ENCODE results near the gene USP22. TPM values are rescaled to one million over a fixed set of nuclear protein-coding genes. Genes with fewer than 3 reads are reported as not detected.

Gene USP22
- total RNA-seq, 1 experiment from 2014 or later = 224 TPM

DNA sequence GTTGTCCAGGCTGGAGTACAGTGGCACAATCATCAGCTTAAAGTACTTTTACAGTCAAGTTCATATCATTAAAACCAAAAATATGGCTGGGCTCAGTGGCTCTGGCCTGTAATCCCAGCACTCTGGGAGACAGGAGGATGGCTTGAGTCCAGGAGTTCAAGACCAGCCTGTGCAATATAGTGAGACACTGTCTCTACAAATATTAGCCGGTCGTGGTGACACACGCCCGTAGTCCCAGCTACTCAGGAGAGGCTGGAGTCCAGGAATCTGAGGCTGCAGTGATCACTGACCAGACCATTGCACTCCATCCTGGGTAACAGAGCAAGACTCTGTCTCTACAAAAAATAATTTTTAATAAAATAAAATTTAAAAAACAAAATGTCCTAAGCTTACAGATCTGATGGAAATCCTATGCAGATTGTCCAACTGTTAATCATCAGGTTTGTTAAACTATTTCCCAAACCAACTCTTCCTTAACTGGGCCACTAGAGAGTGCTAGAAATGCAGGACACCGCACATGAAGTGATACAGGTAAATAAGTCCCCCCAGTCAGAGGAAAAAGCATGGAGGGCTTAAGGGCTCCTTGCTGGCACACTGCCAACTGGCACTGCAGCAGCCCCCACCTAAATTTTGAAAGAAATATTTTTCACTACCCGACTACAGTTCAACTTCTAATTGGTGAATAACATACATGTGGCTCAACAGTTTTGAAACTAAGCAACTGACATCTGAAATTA, 2.8 kb downstream of the USP22 start:
- H3K36me3 ChIP-seq (ENCODE audit: control insufficient read depth, insufficient read depth, low read length) = peaks cover 11% of the 10 kb centered on the region
- peak overlapping the region; percentile 42; the same call in 1 of the 2 replicates for H3K27ac ChIP-seq (ENCODE audit: low read length)
- no peaks in the 10 kb centered on the region for H3K9me3 ChIP-seq (ENCODE audit: control insufficient read depth, insufficient read depth, low read depth, low read length)
- POLR2A ChIA-PET = no interaction called here
- DNase-seq (ENCODE audit: low read depth, low spot score) (no peak), ATAC-seq (no peak)
- no peak for TF ChIP-seq TCF7L2 (IDR thresholded peaks at IDR 0.05; ENCODE audit: low read depth, low read length)
- TF ChIP-seq, protein P1, sequence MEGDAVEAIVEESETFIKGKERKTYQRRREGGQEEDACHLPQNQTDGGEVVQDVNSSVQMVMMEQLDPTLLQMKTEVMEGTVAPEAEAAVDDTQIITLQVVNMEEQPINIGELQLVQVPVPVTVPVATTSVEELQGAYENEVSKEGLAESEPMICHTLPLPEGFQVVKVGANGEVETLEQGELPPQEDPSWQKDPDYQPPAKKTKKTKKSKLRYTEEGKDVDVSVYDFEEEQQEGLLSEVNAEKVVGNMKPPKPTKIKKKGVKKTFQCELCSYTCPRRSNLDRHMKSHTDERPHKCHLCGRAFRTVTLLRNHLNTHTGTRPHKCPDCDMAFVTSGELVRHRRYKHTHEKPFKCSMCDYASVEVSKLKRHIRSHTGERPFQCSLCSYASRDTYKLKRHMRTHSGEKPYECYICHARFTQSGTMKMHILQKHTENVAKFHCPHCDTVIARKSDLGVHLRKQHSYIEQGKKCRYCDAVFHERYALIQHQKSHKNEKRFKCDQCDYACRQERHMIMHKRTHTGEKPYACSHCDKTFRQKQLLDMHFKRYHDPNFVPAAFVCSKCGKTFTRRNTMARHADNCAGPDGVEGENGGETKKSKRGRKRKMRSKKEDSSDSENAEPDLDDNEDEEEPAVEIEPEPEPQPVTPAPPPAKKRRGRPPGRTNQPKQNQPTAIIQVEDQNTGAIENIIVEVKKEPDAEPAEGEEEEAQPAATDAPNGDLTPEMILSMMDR (IDR thresholded peaks at IDR 0.05) = peak; percentile 77
- peak overlapping the region; percentile 79 to 91 for H3K4me3 ChIP-seq (ENCODE audit: low read depth in 2 of 2, low read length in 2 of 2)
- no peaks in the 10 kb centered on the region for H3K27me3 ChIP-seq (ENCODE audit: control insufficient read depth, insufficient read depth, low read length)
- H3K4me1 ChIP-seq (ENCODE audit: control insufficient read depth, insufficient read depth, low read length) = peaks cover 43% of the 10 kb centered on the region
- BruUV-seq (replicated peaks) = TSS peak; percentile 72
- intact Hi-C loops (cut with micrococcal nuclease; ENCODE audit: unreplicated experiment) = no loop called here
- CTCF ChIA-PET = interaction anchor here (0.6 kb wide), 1 partner anchor 84 kb away, joined by 3 read pairs; no protein-coding TSS in a partner anchor
- in situ Hi-C loops (cut with HindIII; ENCODE audit: low pct_unique_long_range_greater_than_20kb, low sequenced_read_pairs) = no loop called here

DNA sequence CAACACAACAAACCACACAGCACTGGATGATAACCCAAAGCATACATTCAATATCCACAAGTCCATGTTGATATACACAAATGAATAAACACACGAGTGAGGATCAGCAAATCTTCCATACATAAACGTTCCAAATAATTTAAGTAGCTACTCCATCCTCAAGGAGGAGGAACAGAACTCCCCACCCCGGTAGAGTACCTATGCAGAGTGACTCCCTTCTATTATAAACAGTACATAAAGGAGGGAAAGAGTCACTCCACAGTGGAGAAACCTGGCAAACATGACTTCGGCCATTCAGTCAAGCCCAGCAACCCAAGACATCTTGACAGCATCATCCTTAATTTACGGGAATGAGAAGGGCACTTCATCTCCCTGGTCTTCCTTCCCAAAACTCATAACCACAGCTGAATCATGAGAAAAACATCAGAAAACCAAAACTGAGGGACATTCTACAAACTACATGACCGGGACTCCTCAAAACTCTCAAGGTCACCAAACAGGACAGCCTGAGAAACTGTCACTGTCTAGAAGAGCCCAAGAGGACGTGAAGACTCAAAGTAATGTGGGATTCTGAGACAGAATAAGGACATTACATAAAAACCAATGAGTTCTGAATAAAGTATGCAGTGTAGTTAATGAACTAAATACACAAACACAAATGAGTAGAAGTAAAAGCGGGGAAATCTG, 5.6 kb downstream of the USP22 start:
- H3K27ac ChIP-seq (ENCODE audit: low read length) = no peak overlapping the region
- BruUV-seq (replicated peaks) = no TSS peak
- H3K4me3 ChIP-seq (ENCODE audit: low read depth in 2 of 2, low read length in 2 of 2) = no peak overlapping the region
- no peak for DNase-seq (ENCODE audit: low read depth, low spot score)
- POLR2A ChIA-PET = no interaction called here
- intact Hi-C loops (cut with micrococcal nuclease; ENCODE audit: unreplicated experiment) (no loop called here), in situ Hi-C loops (cut with HindIII; ENCODE audit: low pct_unique_long_range_greater_than_20kb, low sequenced_read_pairs) (no loop called here)
- peaks cover 11% of the 10 kb centered on the region for H3K36me3 ChIP-seq (ENCODE audit: control insufficient read depth, insufficient read depth, low read length)
- H3K9me3 ChIP-seq (ENCODE audit: control insufficient read depth, insufficient read depth, low read depth, low read length) = no peaks in the 10 kb centered on the region
- CTCF ChIA-PET = no interaction called here
- H3K4me1 ChIP-seq (ENCODE audit: control insufficient read depth, insufficient read depth, low read length) = peaks cover 51% of the 10 kb centered on the region
- ATAC-seq = no peak
- TF ChIP-seq SIN3A (IDR thresholded peaks at IDR 0.05; ENCODE audit: borderline replicate concordance, insufficient read depth, low read depth, low read length) (no peak), TCF7L2 (IDR thresholded peaks at IDR 0.05; ENCODE audit: low read depth, low read length) (no peak), POLR2AphosphoS5 (IDR thresholded peaks at IDR 0.05; ENCODE audit: low read depth, low read length) (no peak)
- TF ChIP-seq, protein P2, sequence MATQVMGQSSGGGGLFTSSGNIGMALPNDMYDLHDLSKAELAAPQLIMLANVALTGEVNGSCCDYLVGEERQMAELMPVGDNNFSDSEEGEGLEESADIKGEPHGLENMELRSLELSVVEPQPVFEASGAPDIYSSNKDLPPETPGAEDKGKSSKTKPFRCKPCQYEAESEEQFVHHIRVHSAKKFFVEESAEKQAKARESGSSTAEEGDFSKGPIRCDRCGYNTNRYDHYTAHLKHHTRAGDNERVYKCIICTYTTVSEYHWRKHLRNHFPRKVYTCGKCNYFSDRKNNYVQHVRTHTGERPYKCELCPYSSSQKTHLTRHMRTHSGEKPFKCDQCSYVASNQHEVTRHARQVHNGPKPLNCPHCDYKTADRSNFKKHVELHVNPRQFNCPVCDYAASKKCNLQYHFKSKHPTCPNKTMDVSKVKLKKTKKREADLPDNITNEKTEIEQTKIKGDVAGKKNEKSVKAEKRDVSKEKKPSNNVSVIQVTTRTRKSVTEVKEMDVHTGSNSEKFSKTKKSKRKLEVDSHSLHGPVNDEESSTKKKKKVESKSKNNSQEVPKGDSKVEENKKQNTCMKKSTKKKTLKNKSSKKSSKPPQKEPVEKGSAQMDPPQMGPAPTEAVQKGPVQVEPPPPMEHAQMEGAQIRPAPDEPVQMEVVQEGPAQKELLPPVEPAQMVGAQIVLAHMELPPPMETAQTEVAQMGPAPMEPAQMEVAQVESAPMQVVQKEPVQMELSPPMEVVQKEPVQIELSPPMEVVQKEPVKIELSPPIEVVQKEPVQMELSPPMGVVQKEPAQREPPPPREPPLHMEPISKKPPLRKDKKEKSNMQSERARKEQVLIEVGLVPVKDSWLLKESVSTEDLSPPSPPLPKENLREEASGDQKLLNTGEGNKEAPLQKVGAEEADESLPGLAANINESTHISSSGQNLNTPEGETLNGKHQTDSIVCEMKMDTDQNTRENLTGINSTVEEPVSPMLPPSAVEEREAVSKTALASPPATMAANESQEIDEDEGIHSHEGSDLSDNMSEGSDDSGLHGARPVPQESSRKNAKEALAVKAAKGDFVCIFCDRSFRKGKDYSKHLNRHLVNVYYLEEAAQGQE (IDR thresholded peaks at IDR 0.05; ENCODE audit: insufficient read depth in 1 of 2, low read depth in 2 of 2, low read length in 1 of 2) = no peak
- TF ChIP-seq, protein P1 (IDR thresholded peaks at IDR 0.05) = no peak
- no peaks in the 10 kb centered on the region for H3K27me3 ChIP-seq (ENCODE audit: control insufficient read depth, insufficient read depth, low read length)
